ENCODE results near the gene S100A6.

GRCh38 chr1:153513023-153513422 lies 22.8 kb downstream of the S100A6 start:
- TF ChIP-seq CTCF (IDR thresholded peaks at IDR 0.05; ENCODE audit: extremely low read depth in 1 of 2, insufficient read depth in 1 of 2, low read depth in 1 of 2, low read length in 2 of 2) (no peak), EZH2 (IDR thresholded peaks at IDR 0.05; ENCODE audit: borderline replicate concordance, low read depth, low read length, severe bottlenecking) (no peak), POLR2A (IDR thresholded peaks at IDR 0.05; ENCODE audit: low read depth, low read length) (no peak), MAX (IDR thresholded peaks at IDR 0.05; ENCODE audit: insufficient read depth, insufficient read length) (no peak), POLR2AphosphoS5 (IDR thresholded peaks at IDR 0.05; ENCODE audit: insufficient read depth, low read depth, low read length) (no peak), MYC (IDR thresholded peaks at IDR 0.05; ENCODE audit: low read depth, low read length) (no peak), FOS (IDR thresholded peaks at IDR 0.05; ENCODE audit: borderline replicate concordance, insufficient read depth, low read length) (no peak), JUN (IDR thresholded peaks at IDR 0.05; ENCODE audit: borderline replicate concordance, insufficient read depth, insufficient read length, low read depth) (no peak), GATA2 (IDR thresholded peaks at IDR 0.05; ENCODE audit: insufficient read depth, insufficient read length, low read depth, low read length) (no peak)
